Gastrocnemius medialis (tissue), 4 donors: ENCODE results near the gene PPP2R5C. TPM values are rescaled to one million over a fixed set of nuclear protein-coding genes. Genes with fewer than 3 reads are reported as not detected.
A peak's percentile ranks its signal among the peaks of the same experiment; 100 is the strongest.

Experiments used
- ATAC-seq, 2 donors: fragments of 150-250 bp; one replicate each; pipeline ENCODE4 v1.9.1; 2016
- DNase-seq, 2 donors: peaks; one replicate each; pipeline ENCODE4 v3.0.0-alpha.2; 2019
- H3K27ac ChIP-seq, 4 donors: fragments of 200-600 bp; sonication (generic); 1 replicate in 1 of 4; 2 replicates in 3 of 4; pipeline ENCODE4 v1.5.1; 2016 to 2018; ENCODE audit warnings: mild to moderate bottlenecking in 2 of 4, moderate library complexity in 1 of 4
- H3K27me3 ChIP-seq, 3 donors: fragments of 200-600 bp; sonication (generic) in 2 of 3; 1 replicate in 1 of 3; 2 replicates in 2 of 3; pipeline versions ENCODE4 v1.5.1 to v1.6.0; 2016 to 2019; ENCODE audit warnings: mild to moderate bottlenecking in 1 of 3, moderate library complexity in 1 of 3
- H3K36me3 ChIP-seq, 2 donors: fragments of 200-600 bp; sonication (generic) in 1 of 2; one replicate each; pipeline ENCODE4 v1.5.1; 2017 to 2018
- H3K4me1 ChIP-seq, 2 donors: fragments of 200-600 bp; sonication (generic) in 1 of 2; one replicate each; pipeline ENCODE4 v1.5.1; 2016 to 2017; ENCODE audit warnings: mild to moderate bottlenecking in 2 of 2
- H3K4me3 ChIP-seq, 4 donors: fragments of 200-600 bp; sonication (generic) in 3 of 4; 1 replicate in 1 of 4; 2 replicates in 3 of 4; pipeline ENCODE4 v1.5.1; 2016 to 2019; ENCODE audit warnings: mild to moderate bottlenecking in 2 of 4
- H3K9me3 ChIP-seq, 3 donors: fragments of 200-600 bp; sonication (generic) in 2 of 3; 1 replicate in 1 of 3; 2 replicates in 2 of 3; pipeline ENCODE4 v1.5.1; 2016 to 2019
- CTCF ChIP-seq, 5 experiments: fragments of 450-650 bp in 3 of 5; fragments of 200-600 bp in 2 of 5; sonication (generic) in 2 of 5; IDR thresholded peaks in 4 of 5; conservative IDR thresholded peaks in 1 of 5; 1 replicate in 4 of 5; 2 replicates in 1 of 5; pipeline ENCODE4 v1.5.1; 2016 to 2019; ENCODE audit warnings: antibody characterized with exemption in 5 of 5, mild to moderate bottlenecking in 3 of 5, moderate library complexity in 3 of 5
- POLR2A ChIP-seq, 2 donors: fragments of 450-650 bp; IDR thresholded peaks; one replicate each; pipeline ENCODE4 v1.6.1; 2017; ENCODE audit warnings: antibody characterized with exemption in 2 of 2, mild to moderate bottlenecking in 2 of 2, moderate library complexity in 2 of 2
- in situ Hi-C, 4 donors: fragments of 200-750 bp; cut with MboI; loops; one replicate each; pipeline versions ENCODE4 v1.15.0 to v1.8.0; 2017; ENCODE audit warnings: low sequenced_read_pairs in 4 of 4
- intact Hi-C: fragments of 100-400 bp; cut with DNase I; formaldehyde crosslinking; loops from one replicate; pipeline ENCODE4 v1.15.1; 2023; ENCODE audit warnings: low total_unique reads
- total RNA-seq, 4 donors: library from RNA; depleted of rRNA; stranded (reverse); fragments of >200 nt; gene quantifications; one replicate each; pipeline versions ENCODE4 v1.1.0 to v1.2.3, GENCODE V29; 2016

Gene PPP2R5C
- total RNA-seq, 4 donors from 2014 or later = 35.4 to 65.9 (median 49.3) TPM

GRCh38 chr14:101944451-101944850 is 182.9 kb downstream of the PPP2R5C start:
- DNase-seq (no peak), ATAC-seq (no peak)
- Histone ChIP-seq H3K4me1 (peaks cover 7% of the 10 kb centered on the region in 2 donors), H3K27ac (no peak overlapping the region), H3K4me3 (no peak overlapping the region), H3K27me3 (no peaks in the 10 kb centered on the region), H3K36me3 (no peaks in the 10 kb centered on the region), H3K9me3 (no peaks in the 10 kb centered on the region)
- in situ Hi-C loops = loop anchor here in 3 of 4 donors (10.0 to 25.0 kb wide), 2 partner anchors 170 to 182 kb away; partner anchors contain the start of gene PPP2R5C (in 2 of the 3)
- intact Hi-C loops = no loop called here
- TF ChIP-seq CTCF (IDR thresholded peaks at IDR 0.05 in 4 of 5, conservative IDR thresholded peaks at IDR 0.05 in 1 of 5) (no peak), POLR2A (IDR thresholded peaks at IDR 0.05) (no peak)

DNA sequence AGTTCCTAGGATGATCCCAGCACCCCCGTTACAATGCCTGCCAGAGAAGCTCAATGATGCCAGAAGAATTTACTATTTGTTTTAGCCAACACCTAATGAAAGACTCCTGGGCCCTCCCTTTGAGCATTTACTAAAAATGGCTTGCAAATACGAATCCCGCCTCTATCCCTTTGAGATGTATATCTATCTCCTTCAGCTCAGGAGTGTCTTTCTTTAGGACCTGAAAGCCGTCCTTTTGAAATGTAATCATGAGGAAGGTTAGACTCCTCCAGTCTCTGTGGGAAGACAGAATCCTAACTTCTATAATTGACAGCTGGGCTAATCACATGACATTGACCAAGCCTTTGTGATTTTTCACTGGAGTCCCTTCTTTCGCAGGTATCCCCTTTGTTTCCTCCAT is 183.7 kb downstream of the PPP2R5C start:
- intact Hi-C loops (no loop called here), in situ Hi-C loops (loop anchor here in 3 of 4 donors (10.0 to 25.0 kb wide), 2 partner anchors 170 to 183 kb away; partner anchors contain the start of gene PPP2R5C (in 2 of the 3))
- no peaks in the 10 kb centered on the region for H3K36me3 ChIP-seq
- no peak for DNase-seq
- H3K27ac ChIP-seq = no peak overlapping the region
- no peaks in the 10 kb centered on the region for H3K27me3 ChIP-seq
- H3K4me1 ChIP-seq = peaks cover 13 to 14% of the 10 kb centered on the region in 2 donors
- TF ChIP-seq POLR2A (IDR thresholded peaks at IDR 0.05) (no peak), CTCF (IDR thresholded peaks at IDR 0.05 in 4 of 5, conservative IDR thresholded peaks at IDR 0.05 in 1 of 5) (no peak)
- no peak for ATAC-seq
- H3K4me3 ChIP-seq = no peak overlapping the region
- H3K9me3 ChIP-seq = no peaks in the 10 kb centered on the region

DNA sequence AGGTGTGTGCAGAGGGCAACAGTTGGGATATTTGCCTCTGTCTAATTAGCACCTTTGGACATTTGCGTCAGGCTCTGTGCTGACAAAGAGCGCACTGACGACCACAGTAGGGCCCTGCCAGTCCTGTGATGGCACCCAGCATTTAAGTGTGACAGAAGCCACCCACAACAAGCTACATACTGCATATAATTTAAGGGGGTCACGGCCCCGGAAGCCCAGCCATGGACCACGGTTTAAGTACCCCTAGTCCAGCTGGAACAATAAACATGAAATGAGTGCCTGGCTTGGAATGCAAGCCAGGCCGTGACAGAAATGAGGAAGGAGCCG is 186.0 kb downstream of the PPP2R5C start:
- peak in 1 of 2 donors; percentile 42 for DNase-seq
- Histone ChIP-seq H3K27ac (peak overlapping the region; percentile 95 to 100 (median 99)), H3K36me3 (no peaks in the 10 kb centered on the region), H3K27me3 (no peaks in the 10 kb centered on the region), H3K9me3 (no peaks in the 10 kb centered on the region), H3K4me3 (peak overlapping the region; percentile 77 to 93 (median 86)), H3K4me1 (peaks cover 17 to 20% of the 10 kb centered on the region in 2 donors)
- peak; percentile 11 to 18 for ATAC-seq
- TF ChIP-seq CTCF (IDR thresholded peaks at IDR 0.05 in 4 of 5, conservative IDR thresholded peaks at IDR 0.05 in 1 of 5) = no peak
- TF ChIP-seq POLR2A (IDR thresholded peaks at IDR 0.05) = no peak
- intact Hi-C loops (no loop called here), in situ Hi-C loops (loop anchor here in 3 of 4 donors (10.0 to 25.0 kb wide), 2 partner anchors 173 to 185 kb away; partner anchors contain the start of gene PPP2R5C (in 2 of the 3))

DNA sequence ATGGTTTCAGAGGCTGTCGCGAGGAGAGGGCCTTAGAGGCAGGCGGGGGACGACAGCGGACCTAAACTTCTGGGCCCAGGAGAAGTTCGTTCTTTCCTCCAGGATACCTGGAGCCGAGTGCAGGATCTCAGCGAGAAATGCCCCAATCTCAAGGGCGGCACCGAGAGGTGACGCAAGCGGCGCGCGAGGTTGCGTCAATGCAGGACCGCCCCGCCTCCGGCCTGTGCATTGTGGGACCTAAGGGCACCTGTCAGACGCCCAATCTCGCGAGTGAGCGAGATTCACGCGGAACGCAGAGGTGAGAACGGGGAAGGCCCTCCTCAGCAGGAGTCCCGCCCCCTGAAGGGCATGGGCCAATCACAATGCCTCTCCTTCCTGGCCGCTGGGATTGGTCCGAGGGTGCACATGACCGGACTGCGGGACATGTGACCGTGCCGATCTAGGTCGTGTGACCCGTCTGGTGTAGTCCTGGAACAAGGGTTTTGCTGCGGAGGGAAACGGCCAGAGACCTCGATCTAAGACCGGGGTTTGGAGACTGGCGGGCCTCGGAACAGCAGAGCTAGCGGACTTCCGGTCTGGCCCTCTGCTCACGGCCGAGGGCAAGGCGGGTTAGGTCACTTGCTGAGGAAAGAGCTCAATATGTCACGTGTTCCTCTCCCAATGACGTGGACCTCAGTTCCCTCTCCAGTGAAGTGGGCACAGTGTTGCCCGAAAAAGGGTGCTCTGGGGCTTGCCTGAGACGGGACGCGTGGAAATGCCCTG is 186.6 kb downstream of the PPP2R5C start:
- Histone ChIP-seq H3K27ac (peak overlapping the region; percentile 95 to 100 (median 99)), H3K4me1 (peaks cover 17 to 20% of the 10 kb centered on the region in 2 donors), H3K36me3 (no peaks in the 10 kb centered on the region), H3K27me3 (no peaks in the 10 kb centered on the region), H3K9me3 (no peaks in the 10 kb centered on the region), H3K4me3 (peak overlapping the region; percentile 77 to 96 (median 89))
- intact Hi-C loops = loop anchor here (1.0 kb wide), 4 partner anchors 16 to 187 kb away; partner anchors contain the start of genes DYNC1H1 and PPP2R5C
- in situ Hi-C loops = loop anchor here in 3 of 4 donors (10.0 to 25.0 kb wide), 2 partner anchors 173 to 186 kb away; partner anchors contain the start of gene PPP2R5C (in 2 of the 3)
- TF ChIP-seq POLR2A (IDR thresholded peaks at IDR 0.05) = peak; percentile 74 to 90
- peak in 2 of 5 experiments; percentile 9 to 36 for TF ChIP-seq CTCF (IDR thresholded peaks at IDR 0.05 in 4 of 5, conservative IDR thresholded peaks at IDR 0.05 in 1 of 5)
- peak; percentile 95 to 99 for ATAC-seq
- peak; percentile 100 for DNase-seq
